GM21786 (cell line): ENCODE results near the gene ACAD8.
A peak's percentile ranks its signal among the peaks of the same experiment; 100 is the strongest.

Experiments used
- ATAC-seq: cut with Tn5 transposase; IDR thresholded peaks from one replicate; pipeline ENCODE4 v1.9.1; 2021; ENCODE audit not compliant: unreplicated experiment

The ACAD8 gene

GRCh38 chr11:134253188-134253993, at the start of gene ACAD8, which contains the start of gene THYN1:
Gene ACAD8, plus strand, starts transcription at chr11:134253568. Its CDS starts 33 bp downstream, at chr11:134253601.
Gene THYN1, minus strand, starts transcription at chr11:134253352. Its CDS starts 470 bp downstream, at chr11:134252882.
- peak; percentile 99 for ATAC-seq

GRCh38 chr11:134205729-134206128, 47.6 kb upstream of the ACAD8 start:
- ATAC-seq = no peak

GRCh38 chr11:134206185-134206584, 47.2 kb upstream of the ACAD8 start:
- ATAC-seq = no peak

GRCh38 chr11:134207538-134208239, 45.7 kb upstream of the ACAD8 start:
- ATAC-seq = no peak

GRCh38 chr11:134215836-134216235, 37.5 kb upstream of the ACAD8 start:
- ATAC-seq = no peak

GRCh38 chr11:134216816-134217215, 36.6 kb upstream of the ACAD8 start:
- no peak for ATAC-seq

GRCh38 chr11:134223121-134223520, 30.2 kb upstream of the ACAD8 start:
- no peak for ATAC-seq

GRCh38 chr11:134223836-134224709, 29.3 kb upstream of the ACAD8 start, which contains the start of the genes NCAPD3 and VPS26B:
Gene NCAPD3, minus strand, starts transcription at chr11:134223967. Its CDS starts 41 bp downstream, at chr11:134223926.
Gene VPS26B, plus strand, starts transcription at chr11:134224671. Its CDS starts 452 bp downstream, at chr11:134225123.
- peak; percentile 75 for ATAC-seq

GRCh38 chr11:134224710-134225664, 28.4 kb upstream of the ACAD8 start:
- ATAC-seq = peak; percentile 13

- ATAC-seq = no peak
These were observed 26.5 kb upstream of the ACAD8 start for GRCh38 chr11:134226806-134227325.

- ATAC-seq = peak; percentile 55
These were observed 24.7 kb upstream of the ACAD8 start for GRCh38 chr11:134228625-134229024.

- ATAC-seq = no peak
These were observed 24.1 kb upstream of the ACAD8 start for GRCh38 chr11:134229126-134229790.

GRCh38 chr11:134230339-134230738, 23.0 kb upstream of the ACAD8 start:
- no peak for ATAC-seq

GRCh38 chr11:134231958-134232659, 21.3 kb upstream of the ACAD8 start:
- ATAC-seq = no peak

- ATAC-seq = no peak
These were observed 19.6 kb upstream of the ACAD8 start for GRCh38 chr11:134233729-134234179.

GRCh38 chr11:134235399-134235798, 18.0 kb upstream of the ACAD8 start:
- no peak for ATAC-seq

- no peak for ATAC-seq
These were observed 16.4 kb upstream of the ACAD8 start for GRCh38 chr11:134236834-134237556.

- no peak for ATAC-seq
These were observed 15.8 kb upstream of the ACAD8 start for GRCh38 chr11:134237557-134237922.
